GM10266 (cell line): ENCODE results near the gene NDUFA9.

Source experiments
- DNase-seq: peaks from one replicate; pipeline ENCODE4 v3.0.0; 2012; ENCODE audit errors: extremely low spot score
- TF ChIP-seq, protein P1 (sequence below): IDR thresholded peaks from 2 replicates; pipeline ENCODE4 v1.5.1; 2012; ENCODE audit warnings: mild to moderate bottlenecking, low read depth; ENCODE audit not compliant: control insufficient read depth, insufficient read depth; ENCODE audit errors: missing control alignments

The NDUFA9 gene

GRCh38 chr12:4685317-4685716, 36.4 kb downstream of the NDUFA9 start:
- DNase-seq = no peak
- TF ChIP-seq, protein P1, sequence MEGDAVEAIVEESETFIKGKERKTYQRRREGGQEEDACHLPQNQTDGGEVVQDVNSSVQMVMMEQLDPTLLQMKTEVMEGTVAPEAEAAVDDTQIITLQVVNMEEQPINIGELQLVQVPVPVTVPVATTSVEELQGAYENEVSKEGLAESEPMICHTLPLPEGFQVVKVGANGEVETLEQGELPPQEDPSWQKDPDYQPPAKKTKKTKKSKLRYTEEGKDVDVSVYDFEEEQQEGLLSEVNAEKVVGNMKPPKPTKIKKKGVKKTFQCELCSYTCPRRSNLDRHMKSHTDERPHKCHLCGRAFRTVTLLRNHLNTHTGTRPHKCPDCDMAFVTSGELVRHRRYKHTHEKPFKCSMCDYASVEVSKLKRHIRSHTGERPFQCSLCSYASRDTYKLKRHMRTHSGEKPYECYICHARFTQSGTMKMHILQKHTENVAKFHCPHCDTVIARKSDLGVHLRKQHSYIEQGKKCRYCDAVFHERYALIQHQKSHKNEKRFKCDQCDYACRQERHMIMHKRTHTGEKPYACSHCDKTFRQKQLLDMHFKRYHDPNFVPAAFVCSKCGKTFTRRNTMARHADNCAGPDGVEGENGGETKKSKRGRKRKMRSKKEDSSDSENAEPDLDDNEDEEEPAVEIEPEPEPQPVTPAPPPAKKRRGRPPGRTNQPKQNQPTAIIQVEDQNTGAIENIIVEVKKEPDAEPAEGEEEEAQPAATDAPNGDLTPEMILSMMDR = no peak

DNA sequence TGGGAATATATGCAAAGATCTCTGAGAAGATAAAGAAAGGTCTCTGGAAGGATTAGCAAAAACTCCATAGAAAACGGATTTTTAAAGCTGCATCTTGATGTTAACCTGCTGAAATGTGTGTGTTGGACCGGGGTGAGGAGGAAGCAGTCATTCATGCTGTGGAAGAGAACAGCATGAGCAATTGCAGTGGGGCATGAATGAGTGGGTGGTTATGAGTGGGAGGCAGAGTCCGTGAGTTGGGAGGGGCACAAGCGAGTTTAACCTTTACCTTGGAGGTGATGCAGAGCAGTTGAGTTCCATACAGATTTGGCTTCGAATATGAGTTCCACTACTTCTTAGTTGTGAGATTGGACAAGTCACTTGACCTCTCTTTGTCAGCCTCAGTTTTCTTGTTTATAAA, 41.8 kb downstream of the NDUFA9 start:
- TF ChIP-seq, protein P1 = no peak
- no peak for DNase-seq
